GM18858 (cell line): ENCODE measurements around the gene RCAN1.
"Not testable (repeated sequence)": the region's sequence is repeated elsewhere in the genome, so short reads cannot be mapped to it uniquely, and the experiment has no call there.

Source experiments
- ATAC-seq: cut with Tn5 transposase; IDR thresholded peaks from one replicate; pipeline ENCODE4 v1.9.1; 2021; ENCODE audit not compliant: unreplicated experiment

Gene RCAN1

GRCh38 chr21:34621434-34622350 lies 6.8 kb upstream of the RCAN1 start:
- no peak for ATAC-seq

- no peak for ATAC-seq
These were observed 5.1 kb upstream of the RCAN1 start for GRCh38 chr21:34619841-34620665.

GRCh38 chr21:34618941-34619340 lies 4.0 kb upstream of the RCAN1 start:
- ATAC-seq = no peak

GRCh38 chr21:34617753-34618339 lies 2.9 kb upstream of the RCAN1 start:
- ATAC-seq = no peak

- no peak for ATAC-seq
These were observed 538 bp upstream of the RCAN1 start for GRCh38 chr21:34615487-34615814.

GRCh38 chr21:34613679-34614627 lies 960 bp downstream of the RCAN1 start:
- no peak for ATAC-seq

- ATAC-seq = no peak
These were observed 2.4 kb downstream of the RCAN1 start for GRCh38 chr21:34612557-34612956.

- no peak for ATAC-seq
These were observed 2.9 kb downstream of the RCAN1 start for GRCh38 chr21:34612056-34612455.

- no peak for ATAC-seq
These were observed 3.4 kb downstream of the RCAN1 start for GRCh38 chr21:34611528-34611927.

- no peak for ATAC-seq
These were observed 4.9 kb downstream of the RCAN1 start for GRCh38 chr21:34609933-34610549.

GRCh38 chr21:34609244-34609932 lies 5.5 kb downstream of the RCAN1 start:
- no peak for ATAC-seq

- not testable (repeated sequence) for ATAC-seq
These were observed 7.5 kb downstream of the RCAN1 start for GRCh38 chr21:34607376-34607775.

- no peak for ATAC-seq
These were observed 8.3 kb downstream of the RCAN1 start for GRCh38 chr21:34606621-34607020.

GRCh38 chr21:34606051-34606450 lies 8.9 kb downstream of the RCAN1 start:
- no peak for ATAC-seq

GRCh38 chr21:34604956-34605355 lies 10.0 kb downstream of the RCAN1 start:
- ATAC-seq = not testable (repeated sequence)

GRCh38 chr21:34604556-34604955 lies 10.4 kb downstream of the RCAN1 start:
- no peak for ATAC-seq

GRCh38 chr21:34603710-34604057 lies 11.2 kb downstream of the RCAN1 start:
- no peak for ATAC-seq

GRCh38 chr21:34603002-34603709 lies 11.8 kb downstream of the RCAN1 start:
- no peak for ATAC-seq

- ATAC-seq = no peak
These were observed 12.9 kb downstream of the RCAN1 start for GRCh38 chr21:34602061-34602460.
